Measurements from ENCODE around the gene GDE1. TPM values are rescaled to one million over a fixed set of nuclear protein-coding genes. Genes with fewer than 3 reads are reported as not detected.

GDE1 gene
- total RNA-seq, 3 donors from 2014 or later = 49.2 to 70.4 (median 56.7) TPM

DNA sequence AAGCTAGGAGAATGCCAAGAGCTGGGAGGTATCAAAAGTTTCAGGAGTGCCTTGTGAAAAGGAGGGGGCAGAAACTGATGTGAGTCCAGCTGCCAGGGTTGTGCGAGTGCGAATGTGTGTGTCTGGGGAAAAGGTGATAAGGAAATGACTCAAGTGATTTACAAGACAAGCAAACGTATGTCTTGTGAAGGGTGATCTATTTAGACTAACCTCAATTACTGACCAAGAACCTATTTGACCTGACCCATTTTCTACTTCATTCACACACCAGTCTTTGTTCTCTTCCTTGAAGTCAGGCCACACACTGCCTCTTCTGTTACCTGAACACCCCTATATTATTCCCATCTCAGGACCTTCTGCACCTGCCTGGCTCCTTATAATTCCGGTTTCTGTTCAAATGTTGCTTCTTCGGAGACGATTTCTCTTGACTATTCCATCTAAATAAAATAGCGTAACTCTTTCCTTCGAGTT lies 1.0 kb downstream of the GDE1 start:
- peak overlapping the region; percentile 91 to 92 for H3K27ac ChIP-seq
- TF ChIP-seq, protein P1, sequence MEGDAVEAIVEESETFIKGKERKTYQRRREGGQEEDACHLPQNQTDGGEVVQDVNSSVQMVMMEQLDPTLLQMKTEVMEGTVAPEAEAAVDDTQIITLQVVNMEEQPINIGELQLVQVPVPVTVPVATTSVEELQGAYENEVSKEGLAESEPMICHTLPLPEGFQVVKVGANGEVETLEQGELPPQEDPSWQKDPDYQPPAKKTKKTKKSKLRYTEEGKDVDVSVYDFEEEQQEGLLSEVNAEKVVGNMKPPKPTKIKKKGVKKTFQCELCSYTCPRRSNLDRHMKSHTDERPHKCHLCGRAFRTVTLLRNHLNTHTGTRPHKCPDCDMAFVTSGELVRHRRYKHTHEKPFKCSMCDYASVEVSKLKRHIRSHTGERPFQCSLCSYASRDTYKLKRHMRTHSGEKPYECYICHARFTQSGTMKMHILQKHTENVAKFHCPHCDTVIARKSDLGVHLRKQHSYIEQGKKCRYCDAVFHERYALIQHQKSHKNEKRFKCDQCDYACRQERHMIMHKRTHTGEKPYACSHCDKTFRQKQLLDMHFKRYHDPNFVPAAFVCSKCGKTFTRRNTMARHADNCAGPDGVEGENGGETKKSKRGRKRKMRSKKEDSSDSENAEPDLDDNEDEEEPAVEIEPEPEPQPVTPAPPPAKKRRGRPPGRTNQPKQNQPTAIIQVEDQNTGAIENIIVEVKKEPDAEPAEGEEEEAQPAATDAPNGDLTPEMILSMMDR (IDR thresholded peaks at IDR 0.05) = no peak
- TF ChIP-seq POLR2AphosphoS5 (IDR thresholded peaks at IDR 0.05) (no peak), POLR2A (IDR thresholded peaks at IDR 0.05) (no peak)

DNA sequence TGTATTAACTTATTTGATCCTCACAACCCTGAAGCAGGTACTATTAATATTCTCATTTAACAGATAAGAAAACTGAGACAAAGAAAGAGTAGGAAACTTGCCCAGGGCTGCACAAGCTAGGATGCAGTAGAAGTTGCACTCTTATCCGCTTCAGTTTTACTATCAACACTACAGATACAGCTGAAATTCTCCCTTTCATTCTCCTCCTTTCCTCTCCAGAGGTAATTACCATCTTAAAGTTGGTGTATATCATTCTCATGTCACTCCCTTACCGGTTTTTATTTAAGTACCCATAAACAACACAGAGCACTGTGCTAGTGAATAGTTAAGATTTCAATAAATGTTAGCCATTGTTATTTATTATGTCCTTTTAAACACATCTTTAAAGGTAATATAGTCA lies 3.5 kb downstream of the GDE1 start:
- DNase-seq (ENCODE audit: low spot score in 2 of 2) = no peak

More for the DNA sequence above, 1.0 kb downstream of the GDE1 start:
- peaks cover 0 to 4% of the 10 kb centered on the region in 2 donors for H3K4me1 ChIP-seq
- H3K36me3 ChIP-seq = no peaks in the 10 kb centered on the region
- no peaks in the 10 kb centered on the region for H3K9me3 ChIP-seq
- no peak for DNase-seq (ENCODE audit: low spot score in 2 of 2)
- intact Hi-C loops (cut with DNase I; ENCODE audit: low total_unique reads) = no loop called here
- H3K27me3 ChIP-seq = no peaks in the 10 kb centered on the region
- H3K4me3 ChIP-seq = peak overlapping the region; percentile 74 to 92 (median 79)

DNA sequence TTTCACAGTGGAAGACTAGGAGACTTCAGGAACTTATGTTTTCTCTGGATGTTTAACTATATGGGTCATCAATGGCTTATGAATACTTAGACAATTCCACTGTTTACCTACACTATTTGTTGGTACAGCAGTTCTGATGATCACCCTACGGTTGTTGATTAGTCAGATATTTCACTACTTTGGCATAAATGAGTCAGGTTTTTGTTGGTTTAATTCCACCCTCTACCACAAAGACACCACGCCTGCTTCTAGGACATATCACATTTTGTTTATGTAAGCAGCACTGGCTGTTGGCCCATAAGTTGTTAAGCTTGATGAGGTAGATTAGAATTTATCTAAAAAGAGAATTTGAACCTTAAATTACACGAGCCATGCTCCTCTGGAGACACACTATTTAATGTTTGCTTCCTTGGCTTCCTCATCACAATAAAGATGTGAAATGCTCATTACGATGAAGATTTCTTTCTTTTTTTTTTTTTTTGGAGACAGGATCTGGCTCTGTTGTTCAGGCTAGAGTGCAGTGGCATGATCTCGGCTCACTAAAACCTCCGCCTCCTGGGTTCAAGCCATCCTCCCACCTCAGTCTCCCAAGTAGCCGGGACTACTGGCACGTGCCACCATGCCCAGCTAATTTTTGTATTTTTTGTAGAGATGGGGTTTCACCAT lies 4.3 kb downstream of the GDE1 start:
- intact Hi-C loops (cut with DNase I; ENCODE audit: low total_unique reads) = no loop called here
- no peak for DNase-seq (ENCODE audit: low spot score in 2 of 2)
- Histone ChIP-seq H3K9me3 (no peaks in the 10 kb centered on the region), H3K36me3 (no peaks in the 10 kb centered on the region), H3K4me1 (peaks cover 0 to 4% of the 10 kb centered on the region in 2 donors), H3K4me3 (no peak overlapping the region), H3K27me3 (no peaks in the 10 kb centered on the region), H3K27ac (no peak overlapping the region)
- TF ChIP-seq, protein P1 (IDR thresholded peaks at IDR 0.05) = no peak
- TF ChIP-seq POLR2A (IDR thresholded peaks at IDR 0.05) (no peak), POLR2AphosphoS5 (IDR thresholded peaks at IDR 0.05) (no peak)

More for the DNA sequence above, 3.5 kb downstream of the GDE1 start:
- Histone ChIP-seq H3K4me1 (peaks cover 0 to 4% of the 10 kb centered on the region in 2 donors), H3K27ac (no peak overlapping the region), H3K27me3 (no peaks in the 10 kb centered on the region), H3K9me3 (no peaks in the 10 kb centered on the region), H3K4me3 (no peak overlapping the region), H3K36me3 (no peaks in the 10 kb centered on the region)
- TF ChIP-seq POLR2AphosphoS5 (IDR thresholded peaks at IDR 0.05) = no peak
- no peak for TF ChIP-seq POLR2A (IDR thresholded peaks at IDR 0.05)
- TF ChIP-seq, protein P1 (IDR thresholded peaks at IDR 0.05) = no peak
- intact Hi-C loops (cut with DNase I; ENCODE audit: low total_unique reads) = no loop called here

DNA sequence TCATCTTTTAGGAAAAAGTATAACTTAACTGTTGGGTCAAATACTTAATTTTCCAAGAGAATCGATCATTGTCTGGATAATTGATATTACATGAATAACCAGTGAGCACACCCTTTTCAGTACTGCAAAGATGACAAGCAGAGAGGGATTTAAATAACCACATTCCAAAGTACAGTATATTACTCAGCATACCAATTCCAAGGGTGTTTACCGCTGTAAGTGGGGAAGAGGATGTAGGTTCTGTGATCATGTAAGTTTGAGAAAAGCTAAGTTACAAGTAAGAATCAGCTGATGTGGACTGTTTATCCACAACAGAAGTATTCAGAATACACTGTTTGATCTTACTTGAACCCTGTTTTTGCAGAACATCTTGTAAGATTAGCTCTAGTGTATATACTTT lies 6.1 kb downstream of the GDE1 start:
- TF ChIP-seq, protein P1 (IDR thresholded peaks at IDR 0.05) = no peak
- TF ChIP-seq POLR2AphosphoS5 (IDR thresholded peaks at IDR 0.05) (no peak), POLR2A (IDR thresholded peaks at IDR 0.05) (no peak)
- H3K4me3 ChIP-seq = no peak overlapping the region
- H3K27ac ChIP-seq = no peak overlapping the region
- intact Hi-C loops (cut with DNase I; ENCODE audit: low total_unique reads) = no loop called here
- peaks cover 0 to 4% of the 10 kb centered on the region in 2 donors for H3K4me1 ChIP-seq
- H3K36me3 ChIP-seq = no peaks in the 10 kb centered on the region
- no peaks in the 10 kb centered on the region for H3K27me3 ChIP-seq
- DNase-seq (ENCODE audit: low spot score in 2 of 2) = no peak
- no peaks in the 10 kb centered on the region for H3K9me3 ChIP-seq

DNA sequence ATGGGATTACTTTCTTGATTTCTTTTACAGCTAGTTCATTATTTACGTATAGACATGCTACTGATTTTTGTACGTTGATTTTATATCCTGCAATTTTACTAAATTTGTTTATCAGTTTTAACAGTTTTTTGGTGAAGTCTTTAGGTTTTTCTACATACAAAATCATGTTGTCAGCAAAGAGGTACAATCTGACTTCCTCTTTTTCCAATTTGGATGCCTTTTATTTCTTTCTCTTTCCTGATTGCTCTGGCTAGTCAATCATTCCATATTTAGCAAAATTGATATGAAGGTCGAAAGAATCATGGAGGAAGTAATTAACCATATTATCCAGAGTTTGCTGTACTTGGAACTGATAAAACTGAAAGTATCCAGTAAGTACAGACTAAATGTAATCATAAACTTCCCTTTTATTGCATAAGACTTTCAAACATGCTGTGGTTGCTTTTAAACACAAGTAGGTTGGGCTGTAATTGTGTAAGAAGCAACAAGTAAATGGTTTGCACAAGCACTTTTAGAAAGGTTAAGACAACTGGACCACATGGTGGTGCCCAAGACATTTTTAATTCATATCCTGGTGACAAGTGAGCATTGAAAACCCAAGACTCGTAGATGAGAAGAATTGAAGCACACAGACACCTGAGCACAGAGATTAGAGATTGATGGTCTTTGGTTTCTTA lies 8.4 kb downstream of the GDE1 start:
- no peaks in the 10 kb centered on the region for H3K27me3 ChIP-seq
- H3K36me3 ChIP-seq = no peaks in the 10 kb centered on the region
- no peaks in the 10 kb centered on the region for H3K4me1 ChIP-seq
- no peak for DNase-seq (ENCODE audit: low spot score in 2 of 2)
- intact Hi-C loops (cut with DNase I; ENCODE audit: low total_unique reads) = no loop called here
- H3K4me3 ChIP-seq = no peak overlapping the region
- H3K9me3 ChIP-seq = no peaks in the 10 kb centered on the region
- TF ChIP-seq POLR2A (IDR thresholded peaks at IDR 0.05) (no peak), POLR2AphosphoS5 (IDR thresholded peaks at IDR 0.05) (no peak)
- TF ChIP-seq, protein P1 (IDR thresholded peaks at IDR 0.05) = no peak
- no peak overlapping the region for H3K27ac ChIP-seq

Data from breast epithelium (tissue), 4 donors.